ENCODE measurements around the gene NT5M. TPM values are rescaled to one million over a fixed set of nuclear protein-coding genes. Genes with fewer than 3 reads are reported as not detected.

Gene NT5M
- total and polyA plus RNA-seq, 10 donors: 1.2 to 3.6 (median 2.6) TPM

- Histone ChIP-seq H3K36me3 (no peaks in the 10 kb centered on the region), H3K27me3 (replicated peaks in 1 of 7) (no peaks in the 10 kb centered on the region), H3K4me3 (no peak overlapping the region), H3K27ac (no peak overlapping the region), H3K4me1 (peaks cover 0 to 35% (median 9%) of the 10 kb centered on the region in 6 donors), H3K9me3 (no peaks in the 10 kb centered on the region)
- peak; percentile 51 for DNase-seq
- intact Hi-C loops (cut with DNase I; ENCODE audit: low total_unique reads): no loop called here
- no peak for TF ChIP-seq POLR2A (IDR thresholded peaks at IDR 0.05)
- no peak for TF ChIP-seq POLR2AphosphoS5 (IDR thresholded peaks at IDR 0.05)
- no peak for TF ChIP-seq CTCF (IDR thresholded peaks at IDR 0.05 in 8 of 11, conservative IDR thresholded peaks at IDR 0.05 in 3 of 11)
- 90 to 98% (median 93%) methylated on average over 5 to 6 of the region's 6 CpGs for WGBS, 5 donors
Measured at GRCh38 chr17:17395885-17396284, 92.7 kb downstream of the NT5M start.

Other genes starting within 250 kb of the NT5M start
- 1 to 10 TPM; 1.4 to 5.6 (median 3.7) TPM for gene PLD6, start 97.0 kb upstream of the NT5M start, total RNA-seq
- gene PLD6, start 97.0 kb upstream of the NT5M start, polyA plus RNA-seq: 1 to 10 TPM; 2.2 to 3.9 (median 3.0) TPM
- 10 to 100 TPM; 53.9 to 91.6 (median 81.5) TPM for gene FLCN, start 66.2 kb upstream of the NT5M start, total RNA-seq
- gene FLCN, start 66.2 kb upstream of the NT5M start, polyA plus RNA-seq: 10 to 100 TPM in 1 of 3 donors, 1 to 10 TPM in 2; 9.1 to 34.1 (median 9.9) TPM
- gene COPS3, start 22.1 kb upstream of the NT5M start, total RNA-seq: 10 to 100 TPM; 36.5 to 58.9 (median 47.5) TPM
- 10 to 100 TPM; 29.9 to 39.1 (median 39.1) TPM for gene COPS3, start 22.1 kb upstream of the NT5M start, polyA plus RNA-seq
- 10 to 100 TPM; 13.8 to 19.2 (median 16.6) TPM for gene MED9, start 173.6 kb downstream of the NT5M start, total RNA-seq
- 10 to 100 TPM in 2 of 3 donors, 1 to 10 TPM in 1; 8.5 to 13.7 (median 10.3) TPM for gene MED9, start 173.6 kb downstream of the NT5M start, polyA plus RNA-seq
- gene RASD1, start 193.0 kb downstream of the NT5M start, total RNA-seq: 10 to 100 TPM in 5 of 7 donors, 1 to 10 TPM in 2; 6.6 to 52.3 (median 13.1) TPM
- 1 to 10 TPM; 2.9 to 7.9 (median 3.3) TPM for gene RASD1, start 193.0 kb downstream of the NT5M start, polyA plus RNA-seq

All from spleen (tissue), 11 donors.